ENCODE results near the gene NRAS.

- TF ChIP-seq CTCF (IDR thresholded peaks at IDR 0.05) (no peak), POLR2A (IDR thresholded peaks at IDR 0.05) (no peak), EP300 (IDR thresholded peaks at IDR 0.05) (no peak)
Observed at GRCh38 chr1:114723457-114723856, 6.9 kb upstream of the NRAS start.

Data from ovary (tissue), 3 donors.